Endothelial cell of umbilical vein (primary cell): ENCODE measurements around the gene SAGE1. TPM values are rescaled to one million over a fixed set of nuclear protein-coding genes. Genes with fewer than 3 reads are reported as not detected.
A peak's percentile ranks its signal among the peaks of the same experiment; 100 is the strongest.

Experiments
- BruUV-seq: library from RNA; stranded (reverse); fragments of 400-500 nt; replicated peaks from 2 replicates; lab custom pipeline; 2021; lab: Mats Ljungman, UMichigan
- CTCF ChIA-PET: fragments of 300-600, 350-600 bp; sonication (Branson Sonifier 250); formaldehyde crosslinking; loops from one replicate; lab custom pipeline; 2021; ENCODE audit warnings: antibody characterized with exemption, inconsistent platforms; lab: Charles Lee
- POLR2A ChIA-PET: fragments of 300-600, 350-600 bp; sonication (Branson Sonifier 250); formaldehyde crosslinking; loops from one replicate; lab custom pipeline; 2021; ENCODE audit warnings: antibody characterized with exemption, inconsistent platforms; lab: Charles Lee
- DNase-seq: peaks from one replicate; pipeline ENCODE4 v3.0.0-alpha.2; 2011; ENCODE audit warnings: low read depth, low spot score
- FAIRE-seq: peaks from 2 replicates; lab custom pipeline; 2011; peaks lifted over from hg19 to GRCh38; lab: Jason Lieb, UNC
- H2AFZ ChIP-seq: 2 replicates; pipeline ENCODE4 v1.6.0; 2012; ENCODE audit warnings: low read depth, low read length, control low read depth, inconsistent platforms
- H3K27ac ChIP-seq: 2 replicates; pipeline ENCODE4 v1.5.1; 2011; ENCODE audit warnings: low read depth, mild to moderate bottlenecking, control low read depth, low read length, moderate library complexity; ENCODE audit not compliant: insufficient read depth
- H3K27me3 ChIP-seq, 2 experiments: 2 replicates each; pipeline versions ENCODE4 v1.6.0 to v1.6.1; 2011; ENCODE audit warnings: low read length in 2 of 2, mixed read lengths in 1 of 2; ENCODE audit not compliant: control insufficient read depth in 2 of 2, insufficient read depth in 2 of 2
- H3K36me3 ChIP-seq, 2 experiments: 2 replicates in 1 of 2; 3 replicates in 1 of 2; pipeline ENCODE4 v1.5.1; 2011; ENCODE audit warnings: low read length in 2 of 2, mild to moderate bottlenecking in 1 of 2, moderate library complexity in 1 of 2; ENCODE audit not compliant: control insufficient read depth in 2 of 2, insufficient read depth in 2 of 2; ENCODE audit errors: extremely low read depth in 1 of 2
- H3K4me1 ChIP-seq: 3 replicates; pipeline ENCODE4 v1.5.1; 2011; ENCODE audit warnings: mild to moderate bottlenecking, low read length; ENCODE audit not compliant: control insufficient read depth, insufficient read depth; ENCODE audit errors: extremely low read depth
- H3K4me2 ChIP-seq: 2 replicates; pipeline ENCODE4 v1.6.1; 2011; ENCODE audit warnings: low read length, control low read depth, mixed read lengths; ENCODE audit not compliant: insufficient read depth
- H3K4me3 ChIP-seq, 3 experiments: fragments of 200-600 bp in 1 of 3; sonication (generic), shearing (Covaris generic) in 1 of 3; replicated peaks in 1 of 3; 2 replicates each; pipeline ENCODE4 v1.5.1; 2011 to 2016; ENCODE audit warnings: control low read depth in 3 of 3, low read length in 3 of 3, mild to moderate bottlenecking in 2 of 3, inconsistent platforms in 1 of 3, low read depth in 1 of 3, moderate library complexity in 1 of 3; ENCODE audit not compliant: insufficient read depth in 1 of 3
- H3K79me2 ChIP-seq: 2 replicates; pipeline ENCODE4 v1.6.0; 2012; ENCODE audit warnings: low read length, inconsistent platforms; ENCODE audit not compliant: control insufficient read depth, insufficient read depth
- H3K9ac ChIP-seq: replicated peaks from 2 replicates; pipeline ENCODE3; 2011; ENCODE audit warnings: low read length, control low read depth; ENCODE audit not compliant: insufficient read depth; ENCODE audit errors: extremely low read depth
- H3K9me1 ChIP-seq: replicated peaks from 3 replicates; pipeline ENCODE4 v1.6.0; 2011; ENCODE audit warnings: mild to moderate bottlenecking, low read length; ENCODE audit not compliant: control insufficient read depth, insufficient read depth; ENCODE audit errors: extremely low read depth
- H3K9me3 ChIP-seq: replicated peaks from 2 replicates; pipeline ENCODE4 v1.5.1; 2012; ENCODE audit warnings: low read length, inconsistent platforms; ENCODE audit not compliant: control insufficient read depth, insufficient read depth
- H4K20me1 ChIP-seq: replicated peaks from 2 replicates; pipeline ENCODE3; 2011; ENCODE audit warnings: mild to moderate bottlenecking, low read length; ENCODE audit not compliant: control insufficient read depth, insufficient read depth; ENCODE audit errors: extremely low read depth
- CTCF ChIP-seq, 2 donors: IDR thresholded peaks; 1 replicate in 1 of 2; 2 replicates in 1 of 2; pipeline ENCODE4 v1.5.1; 2011; ENCODE audit warnings: low read length in 2 of 2, mild to moderate bottlenecking in 2 of 2, moderate library complexity in 2 of 2, control low read depth in 1 of 2, inconsistent platforms in 1 of 2, low read depth in 1 of 2; ENCODE audit not compliant: insufficient read depth in 1 of 2; ENCODE audit errors: extremely low read depth in 1 of 2
- EZH2 ChIP-seq: IDR thresholded peaks from 2 replicates; pipeline ENCODE4 v1.6.1; 2012; ENCODE audit warnings: borderline replicate concordance, low read depth, mild to moderate bottlenecking, moderate library complexity, low read length, inconsistent platforms; ENCODE audit not compliant: severe bottlenecking
- FOS ChIP-seq: IDR thresholded peaks from 2 replicates; pipeline ENCODE4 v1.6.1; 2011; ENCODE audit warnings: mild to moderate bottlenecking, low read length, moderate library complexity, borderline replicate concordance; ENCODE audit not compliant: insufficient read depth
- GATA2 ChIP-seq: IDR thresholded peaks from 2 replicates; pipeline ENCODE4 v1.7.0; 2011; ENCODE audit warnings: low read depth, mild to moderate bottlenecking, moderate library complexity, mixed read lengths, low read length; ENCODE audit not compliant: insufficient read length, insufficient read depth
- JUN ChIP-seq: IDR thresholded peaks from 2 replicates; pipeline ENCODE4 v1.6.1; 2011; ENCODE audit warnings: borderline replicate concordance, low read depth; ENCODE audit not compliant: insufficient read length, insufficient read depth
- MAX ChIP-seq: IDR thresholded peaks from 2 replicates; pipeline ENCODE4 v1.6.1; 2011; ENCODE audit not compliant: insufficient read depth, insufficient read length
- MYC ChIP-seq: IDR thresholded peaks from one replicate; pipeline ENCODE4 v1.6.1; 2011; ENCODE audit warnings: mild to moderate bottlenecking, low read depth, low read length
- POLR2A ChIP-seq: IDR thresholded peaks from 2 replicates; pipeline ENCODE4 v1.6.1; 2012; ENCODE audit warnings: low read depth, mild to moderate bottlenecking, control low read depth, low read length
- POLR2AphosphoS5 ChIP-seq: IDR thresholded peaks from 2 replicates; pipeline ENCODE4 v1.6.1; 2012; ENCODE audit warnings: low read depth, mild to moderate bottlenecking, control low read depth, low read length, moderate library complexity; ENCODE audit not compliant: insufficient read depth
- dilution Hi-C: fragments of 300-500 bp; cut with MboI; formaldehyde crosslinking; loops from one replicate; pipeline ENCODE4 v1.15.0; 2019; ENCODE audit warnings: low sequenced_read_pairs; ENCODE audit not compliant: extremely low pct_ligation_motif_present
- intact Hi-C: fragments of 100-400 bp; cut with micrococcal nuclease; formaldehyde crosslinking; loops from one replicate; pipeline ENCODE4 v1.10.0; 2022
- polyA plus RNA-seq, 4 experiments: library from polyadenylated mRNA; depleted of rRNA in 3 of 4; stranded (reverse) in 3 of 4; unstranded in 1 of 4; fragments of >200 nt; gene quantifications; 2 replicates each; pipeline versions ENCODE4 v1.2.1 to v1.2.3, GENCODE V29; 2011 to 2012; ENCODE audit warnings: missing spikeins in 1 of 4
- total RNA-seq: library from RNA; stranded (reverse); gene quantifications from 2 replicates; pipeline ENCODE4 v1.2.3, GENCODE V29; 2021

The SAGE1 gene
- total and polyA plus RNA-seq, 2 donors (not counting 3 experiments of a cell fraction or from before 2014, with no cell fraction given): not detected

DNA sequence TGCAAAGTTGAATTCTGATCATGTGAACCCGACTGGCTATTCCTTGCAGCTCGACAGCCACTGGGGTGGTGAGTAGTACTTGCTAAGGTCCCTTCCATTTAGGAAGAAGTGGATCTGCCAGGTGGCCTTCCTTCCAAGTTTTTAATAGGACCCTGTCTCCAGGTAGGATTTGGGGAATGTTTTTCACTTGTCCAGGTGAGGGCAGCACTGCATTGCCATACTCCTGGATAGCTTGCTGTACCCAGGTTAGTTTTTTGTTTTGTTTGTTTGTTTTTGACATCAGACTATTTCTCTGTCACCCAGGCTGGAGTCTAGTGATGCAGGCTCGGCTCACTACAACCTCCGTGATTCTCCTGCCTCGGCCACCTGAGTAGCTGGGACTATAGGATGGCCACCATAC lies 29.8 kb downstream of the SAGE1 start:
- Histone ChIP-seq H3K9me3 (no peaks in the 10 kb centered on the region), H3K9me1 (no peaks in the 10 kb centered on the region), H3K4me2 (no peak overlapping the region), H3K36me3 (no peaks in the 10 kb centered on the region), H3K4me3 (no peak overlapping the region), H4K20me1 (no peaks in the 10 kb centered on the region), H3K9ac (no peak overlapping the region), H3K79me2 (no peaks in the 10 kb centered on the region), H2AFZ (no peak overlapping the region), H3K27ac (no peak overlapping the region), H3K4me1 (no peaks in the 10 kb centered on the region), H3K27me3 (no peaks in the 10 kb centered on the region)
- dilution Hi-C loops: no loop called here
- CTCF ChIA-PET: interaction anchor here (1.0 to 1.7 kb wide), 2 partner anchors 9 to 105 kb away, joined by 4 to 9 read pairs; no protein-coding TSS in a partner anchor
- DNase-seq (no peak), FAIRE-seq (peak; percentile 62)
- BruUV-seq: no TSS peak
- POLR2A ChIA-PET: no interaction called here
- intact Hi-C loops: no loop called here
- TF ChIP-seq MAX: no peak
- TF ChIP-seq GATA2: no peak
- no peak for TF ChIP-seq POLR2A
- TF ChIP-seq JUN: no peak
- TF ChIP-seq FOS: no peak
- no peak for TF ChIP-seq CTCF (IDR thresholded peaks at IDR 0.05; ENCODE audit: extremely low read depth in 1 of 2, insufficient read depth in 1 of 2, low read depth in 1 of 2, low read length in 2 of 2)
- TF ChIP-seq MYC: no peak
- TF ChIP-seq POLR2AphosphoS5: no peak
- TF ChIP-seq EZH2: no peak
